NCI-H2029 (cell line): ENCODE data around the gene ZNF552.
A peak's percentile ranks its signal among the peaks of the same experiment; 100 is the strongest.

ENCODE experiments used
- DNase-seq: peaks from one replicate; lab custom pipeline; 2025; lab: John Stamatoyannopoulos, UW

The ZNF552 gene

DNA sequence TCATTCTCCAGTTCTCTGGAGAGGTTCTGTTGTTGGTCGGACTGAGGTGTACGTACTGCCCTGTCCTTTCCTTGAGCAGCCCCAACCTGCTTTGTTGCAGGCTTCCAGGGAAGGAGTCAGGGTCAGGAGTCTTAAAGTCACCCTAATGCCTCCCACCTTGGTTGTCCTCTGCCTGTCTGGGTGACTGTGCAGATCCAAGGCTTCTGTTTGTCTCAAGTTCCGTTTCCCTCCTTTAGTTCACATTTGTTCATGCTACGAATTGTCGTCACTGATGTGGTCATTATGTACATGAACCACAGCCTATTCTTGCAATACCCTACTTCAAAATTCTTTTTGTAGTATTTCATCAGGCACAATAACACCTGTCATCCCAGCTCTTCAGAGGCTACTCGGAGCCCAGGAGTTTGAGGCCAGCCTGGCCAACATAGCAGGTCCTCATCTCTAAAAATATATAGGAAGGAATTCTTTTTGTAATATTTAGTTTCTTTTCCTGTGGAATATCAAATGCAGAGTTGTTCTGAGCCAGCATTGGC lies 37.9 kb downstream of the ZNF552 start:
- no peak for DNase-seq

- no peak for DNase-seq
Measured at GRCh38 chr19:57773488-57773887, 41.2 kb downstream of the ZNF552 start.

DNA sequence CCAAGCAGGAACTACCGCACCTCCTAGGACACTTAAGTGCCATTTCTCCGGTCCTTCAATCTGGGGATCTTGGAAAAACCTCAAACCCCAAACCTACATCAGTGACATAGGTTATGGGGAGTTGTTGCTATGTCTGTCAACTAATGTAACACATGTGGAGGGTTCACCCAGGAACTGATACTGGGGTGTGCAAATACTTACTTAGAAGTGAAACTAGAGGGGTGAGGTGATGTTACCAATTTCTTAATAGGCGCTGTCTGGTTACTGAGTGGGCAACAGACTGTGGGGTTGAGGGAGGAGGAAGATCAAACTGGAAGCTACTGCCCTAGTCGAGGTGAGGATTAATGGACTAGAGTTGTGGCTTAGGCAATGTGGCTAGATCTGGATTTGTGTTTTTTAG lies 43.3 kb downstream of the ZNF552 start:
- DNase-seq, result no peak

- peak; percentile 91 for DNase-seq
Measured at GRCh38 chr19:57769345-57770131, 45.2 kb downstream of the ZNF552 start, which contains the start of gene ZNF586. Gene ZNF586, plus strand, starts transcription at chr19:57769676. Its CDS starts 167 bp downstream, at chr19:57769843.

DNA sequence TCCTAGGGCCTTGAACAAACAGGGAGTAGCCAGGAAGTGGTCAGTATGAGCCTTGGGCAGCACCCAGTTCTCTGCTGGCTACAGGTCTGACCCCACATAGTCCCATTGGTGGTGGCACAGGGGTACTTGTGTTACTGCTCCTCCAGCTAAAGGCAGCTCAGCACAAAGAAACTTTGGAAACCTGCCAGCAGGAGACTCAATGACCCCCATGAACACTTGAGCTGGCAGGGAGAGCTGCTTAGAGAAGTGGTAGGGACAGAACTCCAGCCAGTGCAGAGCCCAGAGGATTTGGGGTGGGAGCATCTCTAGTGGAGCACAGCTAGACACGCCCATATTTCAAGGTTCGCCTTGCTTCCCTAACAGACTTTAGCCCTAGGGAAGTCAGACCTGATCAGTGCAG lies 55.6 kb downstream of the ZNF552 start:
- no peak for DNase-seq

- no peak for DNase-seq
Measured at GRCh38 chr19:57757941-57758340, 56.8 kb downstream of the ZNF552 start.
